ENCODE data around the gene EFNB1.

EFNB1 gene

DNA sequence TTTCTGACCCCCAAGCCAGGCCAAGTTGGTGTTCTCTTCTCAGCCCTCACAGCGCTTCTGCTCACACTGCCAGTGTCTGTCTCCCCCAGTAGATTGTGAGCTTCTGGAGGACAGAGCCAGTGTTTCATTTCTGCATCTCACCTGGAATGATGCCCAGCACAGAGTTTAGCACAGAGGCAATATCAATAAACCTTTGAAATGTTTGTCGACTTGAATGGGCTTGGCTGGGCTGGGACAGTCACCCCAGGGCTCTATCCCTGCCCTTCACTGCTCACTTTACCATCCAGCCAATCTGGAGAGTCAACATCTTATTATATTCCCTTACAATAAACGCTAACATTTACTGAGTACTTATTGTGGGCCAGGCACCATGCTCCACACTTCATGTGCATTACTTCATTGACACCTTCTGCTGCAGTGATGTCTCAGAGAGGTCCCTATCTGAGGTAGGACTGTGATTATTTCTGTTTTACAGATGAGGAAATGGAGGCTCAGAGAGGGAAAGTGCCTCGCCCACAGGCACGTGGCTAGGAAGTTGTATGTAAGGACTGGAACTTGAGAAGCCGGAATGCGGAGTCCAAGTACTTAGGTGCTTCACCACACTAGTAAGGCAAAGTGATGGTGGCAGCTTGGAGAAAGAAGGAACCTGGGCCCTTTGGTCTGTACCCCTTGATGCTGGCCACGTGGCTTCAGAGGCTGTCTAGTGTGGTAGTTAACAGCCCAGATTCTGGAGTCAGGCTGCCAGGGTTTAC lies 19.5 kb downstream of the EFNB1 start:
- H3K9me3 ChIP-seq (ENCODE audit: insufficient read depth, low read length, severe bottlenecking): no peaks in the 10 kb centered on the region
- no peak overlapping the region for H3K4me3 ChIP-seq (ENCODE audit: low read depth in 1 of 2, low read length in 2 of 2)
- TF ChIP-seq, protein P1, sequence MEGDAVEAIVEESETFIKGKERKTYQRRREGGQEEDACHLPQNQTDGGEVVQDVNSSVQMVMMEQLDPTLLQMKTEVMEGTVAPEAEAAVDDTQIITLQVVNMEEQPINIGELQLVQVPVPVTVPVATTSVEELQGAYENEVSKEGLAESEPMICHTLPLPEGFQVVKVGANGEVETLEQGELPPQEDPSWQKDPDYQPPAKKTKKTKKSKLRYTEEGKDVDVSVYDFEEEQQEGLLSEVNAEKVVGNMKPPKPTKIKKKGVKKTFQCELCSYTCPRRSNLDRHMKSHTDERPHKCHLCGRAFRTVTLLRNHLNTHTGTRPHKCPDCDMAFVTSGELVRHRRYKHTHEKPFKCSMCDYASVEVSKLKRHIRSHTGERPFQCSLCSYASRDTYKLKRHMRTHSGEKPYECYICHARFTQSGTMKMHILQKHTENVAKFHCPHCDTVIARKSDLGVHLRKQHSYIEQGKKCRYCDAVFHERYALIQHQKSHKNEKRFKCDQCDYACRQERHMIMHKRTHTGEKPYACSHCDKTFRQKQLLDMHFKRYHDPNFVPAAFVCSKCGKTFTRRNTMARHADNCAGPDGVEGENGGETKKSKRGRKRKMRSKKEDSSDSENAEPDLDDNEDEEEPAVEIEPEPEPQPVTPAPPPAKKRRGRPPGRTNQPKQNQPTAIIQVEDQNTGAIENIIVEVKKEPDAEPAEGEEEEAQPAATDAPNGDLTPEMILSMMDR (IDR thresholded peaks at IDR 0.05; ENCODE audit: borderline replicate concordance, extremely low read depth, low read length, poor library complexity, severe bottlenecking): no peak
- no peak for TF ChIP-seq EZH2 (IDR thresholded peaks at IDR 0.05; ENCODE audit: borderline replicate concordance, low read depth, low read length, severe bottlenecking)
- H3K79me2 ChIP-seq (ENCODE audit: insufficient read depth, low read length): no peaks in the 10 kb centered on the region
- no peaks in the 10 kb centered on the region for H3K4me1 ChIP-seq (ENCODE audit: insufficient read depth, low read length)
- H3K9ac ChIP-seq (ENCODE audit: low read depth, low read length): no peak overlapping the region
- no peak for ATAC-seq (ENCODE audit: insufficient read depth, low read depth)
- no peak for DNase-seq
- H3K27me3 ChIP-seq (ENCODE audit: insufficient read depth, low read length, poor library complexity): no peaks in the 10 kb centered on the region
- no peak overlapping the region for H3K27ac ChIP-seq (ENCODE audit: low read length)
- no peaks in the 10 kb centered on the region for H4K20me1 ChIP-seq (ENCODE audit: insufficient read depth, low read length)
- no peak overlapping the region for H2AFZ ChIP-seq (ENCODE audit: low read depth, low read length)
- no peak overlapping the region for H3K4me2 ChIP-seq (ENCODE audit: insufficient read depth, low read length)
- no peaks in the 10 kb centered on the region for H3K36me3 ChIP-seq (ENCODE audit: insufficient read depth, low read length)

DNA sequence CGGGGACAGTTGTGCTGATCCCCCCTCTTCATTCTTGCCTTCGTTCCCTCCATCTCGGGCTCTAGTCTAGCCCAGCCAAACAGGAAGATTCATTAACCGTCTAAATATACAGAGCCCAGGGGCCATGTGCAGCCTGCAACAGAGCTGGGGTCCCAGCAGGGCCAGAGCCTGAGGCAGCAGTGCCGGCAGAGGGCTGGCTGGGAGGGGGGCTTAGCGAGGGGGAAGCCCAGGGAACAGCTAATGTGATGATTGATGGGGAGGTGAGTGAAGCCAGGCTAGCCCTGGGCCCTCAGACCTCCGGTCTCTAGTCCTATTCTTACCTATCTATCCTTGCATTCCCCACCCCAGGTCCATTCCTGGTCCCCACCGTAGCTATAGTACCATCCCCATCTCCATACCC lies 22.3 kb downstream of the EFNB1 start:
- no peaks in the 10 kb centered on the region for H3K27me3 ChIP-seq (ENCODE audit: insufficient read depth, low read length, poor library complexity)
- no peak for DNase-seq
- H3K9me3 ChIP-seq (ENCODE audit: insufficient read depth, low read length, severe bottlenecking): no peaks in the 10 kb centered on the region
- no peak overlapping the region for H3K4me2 ChIP-seq (ENCODE audit: insufficient read depth, low read length)
- TF ChIP-seq EZH2 (IDR thresholded peaks at IDR 0.05; ENCODE audit: borderline replicate concordance, low read depth, low read length, severe bottlenecking): no peak
- TF ChIP-seq, protein P1 (IDR thresholded peaks at IDR 0.05; ENCODE audit: borderline replicate concordance, extremely low read depth, low read length, poor library complexity, severe bottlenecking): no peak
- H3K36me3 ChIP-seq (ENCODE audit: insufficient read depth, low read length): no peaks in the 10 kb centered on the region
- no peak overlapping the region for H3K9ac ChIP-seq (ENCODE audit: low read depth, low read length)
- H3K79me2 ChIP-seq (ENCODE audit: insufficient read depth, low read length): no peaks in the 10 kb centered on the region
- H3K4me1 ChIP-seq (ENCODE audit: insufficient read depth, low read length): no peaks in the 10 kb centered on the region
- no peak overlapping the region for H3K4me3 ChIP-seq (ENCODE audit: low read depth in 1 of 2, low read length in 2 of 2)
- H4K20me1 ChIP-seq (ENCODE audit: insufficient read depth, low read length): no peaks in the 10 kb centered on the region
- H2AFZ ChIP-seq (ENCODE audit: low read depth, low read length): no peak overlapping the region
- no peak overlapping the region for H3K27ac ChIP-seq (ENCODE audit: low read length)
- ATAC-seq (ENCODE audit: insufficient read depth, low read depth): no peak

DNA sequence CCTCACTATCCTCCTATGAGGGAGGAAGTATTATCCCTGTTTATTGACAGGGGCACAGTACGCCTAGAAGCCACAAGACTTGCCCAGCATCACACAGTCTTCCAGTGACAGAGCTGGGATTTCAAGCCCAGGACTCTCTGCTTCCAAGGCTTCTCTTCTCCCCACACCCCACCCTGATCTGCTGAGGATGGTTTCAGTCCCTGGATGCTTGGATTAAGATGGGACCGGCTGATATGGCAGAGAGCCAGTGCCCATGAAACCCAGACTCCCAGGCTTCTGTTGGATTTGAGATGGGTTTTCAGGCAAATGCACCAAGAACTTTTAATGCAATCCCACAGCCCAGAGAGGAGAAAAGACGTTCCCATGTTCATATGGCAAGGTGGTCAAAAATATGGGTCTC lies 23.2 kb downstream of the EFNB1 start:
- no peaks in the 10 kb centered on the region for H3K27me3 ChIP-seq (ENCODE audit: insufficient read depth, low read length, poor library complexity)
- H3K27ac ChIP-seq (ENCODE audit: low read length): no peak overlapping the region
- no peaks in the 10 kb centered on the region for H3K9me3 ChIP-seq (ENCODE audit: insufficient read depth, low read length, severe bottlenecking)
- no peaks in the 10 kb centered on the region for H3K4me1 ChIP-seq (ENCODE audit: insufficient read depth, low read length)
- no peaks in the 10 kb centered on the region for H3K79me2 ChIP-seq (ENCODE audit: insufficient read depth, low read length)
- no peak for ATAC-seq (ENCODE audit: insufficient read depth, low read depth)
- TF ChIP-seq EZH2 (IDR thresholded peaks at IDR 0.05; ENCODE audit: borderline replicate concordance, low read depth, low read length, severe bottlenecking): no peak
- TF ChIP-seq, protein P1 (IDR thresholded peaks at IDR 0.05; ENCODE audit: borderline replicate concordance, extremely low read depth, low read length, poor library complexity, severe bottlenecking): no peak
- no peak overlapping the region for H3K9ac ChIP-seq (ENCODE audit: low read depth, low read length)
- DNase-seq: no peak
- H3K36me3 ChIP-seq (ENCODE audit: insufficient read depth, low read length): no peaks in the 10 kb centered on the region
- no peak overlapping the region for H3K4me3 ChIP-seq (ENCODE audit: low read depth in 1 of 2, low read length in 2 of 2)
- H3K4me2 ChIP-seq (ENCODE audit: insufficient read depth, low read length): no peak overlapping the region
- H2AFZ ChIP-seq (ENCODE audit: low read depth, low read length): no peak overlapping the region
- no peaks in the 10 kb centered on the region for H4K20me1 ChIP-seq (ENCODE audit: insufficient read depth, low read length)
